ENCODE measurements around the gene C9orf72. TPM values are rescaled to one million over a fixed set of nuclear protein-coding genes. Genes with fewer than 3 reads are reported as not detected.

Gene C9orf72
- total and polyA plus RNA-seq, 2 experiments from 2014 or later = 11.6 to 27.8 TPM

- 0 out of 2 replicates have a peak, but pooled peaks cover 3% of the 10 kb centered on the region for H4K20me1 ChIP-seq (replicated peaks; ENCODE audit: insufficient read depth)
- no peak overlapping the region for H3K4me3 ChIP-seq
- H3K27ac ChIP-seq (ENCODE audit: low read depth) = no peak overlapping the region
- Mint-ChIP-seq H3K27me3 (ENCODE audit: insufficient read depth, low read depth, poor library complexity) (no peaks in the 10 kb centered on the region), H3K4me1 (peaks cover 45% of the 10 kb centered on the region), H3K27ac (no peak overlapping the region), H3K4me3 (no peak overlapping the region), H3K9me3 (no peaks in the 10 kb centered on the region), H3K36me3 (ENCODE audit: low read depth) (peaks cover 5% of the 10 kb centered on the region; the same call in 2 of the 3 replicates)
- TF ChIP-seq ZNF331 (CRISPR knock-in tag; IDR thresholded peaks at IDR 0.05; ENCODE audit: low read depth) = no peak
- no peak for TF ChIP-seq ZNF462 (CRISPR knock-in tag; IDR thresholded peaks at IDR 0.05)
- no peak for TF ChIP-seq POLR2AphosphoS5 (IDR thresholded peaks at IDR 0.05; ENCODE audit: low read depth)
- TF ChIP-seq, protein P1, sequence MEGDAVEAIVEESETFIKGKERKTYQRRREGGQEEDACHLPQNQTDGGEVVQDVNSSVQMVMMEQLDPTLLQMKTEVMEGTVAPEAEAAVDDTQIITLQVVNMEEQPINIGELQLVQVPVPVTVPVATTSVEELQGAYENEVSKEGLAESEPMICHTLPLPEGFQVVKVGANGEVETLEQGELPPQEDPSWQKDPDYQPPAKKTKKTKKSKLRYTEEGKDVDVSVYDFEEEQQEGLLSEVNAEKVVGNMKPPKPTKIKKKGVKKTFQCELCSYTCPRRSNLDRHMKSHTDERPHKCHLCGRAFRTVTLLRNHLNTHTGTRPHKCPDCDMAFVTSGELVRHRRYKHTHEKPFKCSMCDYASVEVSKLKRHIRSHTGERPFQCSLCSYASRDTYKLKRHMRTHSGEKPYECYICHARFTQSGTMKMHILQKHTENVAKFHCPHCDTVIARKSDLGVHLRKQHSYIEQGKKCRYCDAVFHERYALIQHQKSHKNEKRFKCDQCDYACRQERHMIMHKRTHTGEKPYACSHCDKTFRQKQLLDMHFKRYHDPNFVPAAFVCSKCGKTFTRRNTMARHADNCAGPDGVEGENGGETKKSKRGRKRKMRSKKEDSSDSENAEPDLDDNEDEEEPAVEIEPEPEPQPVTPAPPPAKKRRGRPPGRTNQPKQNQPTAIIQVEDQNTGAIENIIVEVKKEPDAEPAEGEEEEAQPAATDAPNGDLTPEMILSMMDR (conservative IDR thresholded peaks at IDR 0.05; ENCODE audit: low read depth in 2 of 2) = no peak
- TF ChIP-seq CREB1 (CRISPR knock-in tag; IDR thresholded peaks at IDR 0.05; ENCODE audit: low read depth) = no peak
- no peak for TF ChIP-seq JUNB (IDR thresholded peaks at IDR 0.05; ENCODE audit: unreplicated experiment)
- TF ChIP-seq NANOG (IDR thresholded peaks at IDR 0.05; ENCODE audit: borderline replicate concordance) = no peak
- no peak for TF ChIP-seq ZNF114 (CRISPR knock-in tag; IDR thresholded peaks at IDR 0.05)
- no peak for TF ChIP-seq STAT1 (IDR thresholded peaks at IDR 0.05; ENCODE audit: unreplicated experiment)
- no peak for TF ChIP-seq ETS1 (IDR thresholded peaks at IDR 0.05)
- no peak for TF ChIP-seq REST (IDR thresholded peaks at IDR 0.05; ENCODE audit: unreplicated experiment)
- TF ChIP-seq EZH2phosphoT487 (IDR thresholded peaks at IDR 0.05; ENCODE audit: unreplicated experiment) = no peak
- no peak for TF ChIP-seq EZH2 (IDR thresholded peaks at IDR 0.05; ENCODE audit: low read depth, unreplicated experiment)
- no peaks in the 10 kb centered on the region for H3K27me3 ChIP-seq (ENCODE audit: insufficient read depth)
- peaks cover 50% of the 10 kb centered on the region for H3K79me2 ChIP-seq (replicated peaks; ENCODE audit: insufficient read depth)
- no peak for DNase-seq (ENCODE audit: low spot score)
- H3F3A ChIP-seq (replicated peaks; ENCODE audit: low read depth) = no peaks in the 10 kb centered on the region
- no peak for ATAC-seq
- H3K4me2 ChIP-seq = no peak overlapping the region
- H3K9me2 ChIP-seq (ENCODE audit: insufficient read depth) = peaks cover 11% of the 10 kb centered on the region
- H2AFZ ChIP-seq = no peak overlapping the region
- peaks cover 16% of the 10 kb centered on the region for H3K4me1 ChIP-seq (ENCODE audit: insufficient read depth)
- H3K36me3 ChIP-seq (ENCODE audit: insufficient read depth) = no peaks in the 10 kb centered on the region
Observed at GRCh38 chr9:27519466-27520465, 53.5 kb downstream of the C9orf72 start.
